A673 (cell line): ENCODE results near the gene ELAPOR1.

ENCODE experiments used
- EZH2 ChIP-seq: fragments of 200-600 bp; sonication (generic); IDR thresholded peaks from 2 replicates; pipeline ENCODE4 v1.6.1; 2017; ENCODE audit warnings: borderline replicate concordance, low read depth, mild to moderate bottlenecking, mixed read lengths, antibody characterized with exemption, low read length; ENCODE audit not compliant: poor library complexity, severe bottlenecking
- TF ChIP-seq, protein P1 (sequence below): fragments of 300-800, 200-600 bp; sonication (generic); conservative IDR thresholded peaks from 2 replicates; pipeline ENCODE4 v1.5.1; 2017; ENCODE audit warnings: low read depth, mild to moderate bottlenecking, antibody characterized with exemption, low read length, moderate library complexity, mixed read lengths

DNA sequence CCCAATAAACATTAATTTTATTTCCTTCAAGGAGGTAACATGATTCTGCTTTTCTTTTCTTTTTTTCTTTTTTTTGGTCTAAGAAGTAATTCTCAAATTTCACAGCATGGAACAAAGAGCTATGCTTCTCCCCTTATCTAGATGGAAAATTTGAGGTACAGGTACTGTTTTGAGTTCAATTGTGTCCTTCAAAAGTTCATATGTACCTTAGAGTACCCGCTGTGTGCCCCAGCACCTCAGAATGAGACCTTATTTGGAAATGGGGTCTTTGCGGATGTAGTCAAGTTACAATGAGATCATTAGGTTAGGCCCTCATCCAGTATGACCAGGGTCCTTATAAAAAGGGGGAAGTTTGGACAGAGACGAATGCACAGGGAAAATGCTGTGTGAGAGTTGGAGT is 22.0 kb downstream of the ELAPOR1 start:
- no peak for TF ChIP-seq EZH2
- TF ChIP-seq, protein P1, sequence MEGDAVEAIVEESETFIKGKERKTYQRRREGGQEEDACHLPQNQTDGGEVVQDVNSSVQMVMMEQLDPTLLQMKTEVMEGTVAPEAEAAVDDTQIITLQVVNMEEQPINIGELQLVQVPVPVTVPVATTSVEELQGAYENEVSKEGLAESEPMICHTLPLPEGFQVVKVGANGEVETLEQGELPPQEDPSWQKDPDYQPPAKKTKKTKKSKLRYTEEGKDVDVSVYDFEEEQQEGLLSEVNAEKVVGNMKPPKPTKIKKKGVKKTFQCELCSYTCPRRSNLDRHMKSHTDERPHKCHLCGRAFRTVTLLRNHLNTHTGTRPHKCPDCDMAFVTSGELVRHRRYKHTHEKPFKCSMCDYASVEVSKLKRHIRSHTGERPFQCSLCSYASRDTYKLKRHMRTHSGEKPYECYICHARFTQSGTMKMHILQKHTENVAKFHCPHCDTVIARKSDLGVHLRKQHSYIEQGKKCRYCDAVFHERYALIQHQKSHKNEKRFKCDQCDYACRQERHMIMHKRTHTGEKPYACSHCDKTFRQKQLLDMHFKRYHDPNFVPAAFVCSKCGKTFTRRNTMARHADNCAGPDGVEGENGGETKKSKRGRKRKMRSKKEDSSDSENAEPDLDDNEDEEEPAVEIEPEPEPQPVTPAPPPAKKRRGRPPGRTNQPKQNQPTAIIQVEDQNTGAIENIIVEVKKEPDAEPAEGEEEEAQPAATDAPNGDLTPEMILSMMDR = no peak
